ENCODE data around the gene KIF26A.

DNA sequence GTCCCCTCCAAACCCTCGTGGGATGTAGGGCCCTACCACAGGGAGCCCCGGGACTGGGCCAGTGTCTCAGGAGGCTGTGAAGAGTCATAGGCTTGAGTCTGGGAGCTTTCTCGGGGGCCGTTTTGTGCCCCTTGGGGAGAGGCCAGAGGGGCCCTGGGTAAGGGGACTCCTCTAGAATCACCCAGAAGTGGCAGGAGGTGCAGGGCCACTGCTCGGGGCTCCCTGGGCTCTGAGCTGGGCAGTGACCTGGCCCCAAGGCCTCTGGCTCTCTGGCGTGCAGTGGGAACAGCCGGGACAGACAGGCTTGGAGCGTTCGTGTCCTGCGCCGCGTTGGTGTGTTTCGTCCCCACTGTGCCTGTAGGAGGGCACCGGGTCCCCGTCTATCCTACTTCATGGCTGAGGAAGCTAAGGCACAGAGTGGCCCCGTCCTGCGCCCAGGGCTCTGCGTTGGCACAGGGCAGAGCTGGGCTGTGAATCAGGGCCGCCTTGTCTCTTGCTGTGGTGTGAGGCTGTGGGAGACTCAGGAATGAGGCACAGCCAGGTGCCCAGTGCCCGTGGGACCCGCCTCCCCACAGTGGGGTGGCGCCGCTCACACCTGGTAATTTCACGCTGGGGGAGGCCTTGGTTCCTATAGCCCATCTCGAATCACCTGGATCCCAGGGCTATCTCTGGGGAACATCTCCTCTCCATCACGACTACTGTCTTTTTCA lies 23.8 kb upstream of the KIF26A start:
- no peak for TF ChIP-seq POLR2A (IDR thresholded peaks at IDR 0.05)
- TF ChIP-seq, protein P1, sequence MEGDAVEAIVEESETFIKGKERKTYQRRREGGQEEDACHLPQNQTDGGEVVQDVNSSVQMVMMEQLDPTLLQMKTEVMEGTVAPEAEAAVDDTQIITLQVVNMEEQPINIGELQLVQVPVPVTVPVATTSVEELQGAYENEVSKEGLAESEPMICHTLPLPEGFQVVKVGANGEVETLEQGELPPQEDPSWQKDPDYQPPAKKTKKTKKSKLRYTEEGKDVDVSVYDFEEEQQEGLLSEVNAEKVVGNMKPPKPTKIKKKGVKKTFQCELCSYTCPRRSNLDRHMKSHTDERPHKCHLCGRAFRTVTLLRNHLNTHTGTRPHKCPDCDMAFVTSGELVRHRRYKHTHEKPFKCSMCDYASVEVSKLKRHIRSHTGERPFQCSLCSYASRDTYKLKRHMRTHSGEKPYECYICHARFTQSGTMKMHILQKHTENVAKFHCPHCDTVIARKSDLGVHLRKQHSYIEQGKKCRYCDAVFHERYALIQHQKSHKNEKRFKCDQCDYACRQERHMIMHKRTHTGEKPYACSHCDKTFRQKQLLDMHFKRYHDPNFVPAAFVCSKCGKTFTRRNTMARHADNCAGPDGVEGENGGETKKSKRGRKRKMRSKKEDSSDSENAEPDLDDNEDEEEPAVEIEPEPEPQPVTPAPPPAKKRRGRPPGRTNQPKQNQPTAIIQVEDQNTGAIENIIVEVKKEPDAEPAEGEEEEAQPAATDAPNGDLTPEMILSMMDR (IDR thresholded peaks at IDR 0.05): no peak
